ENCODE measurements around the gene ARHGEF40.

The ARHGEF40 gene

DNA sequence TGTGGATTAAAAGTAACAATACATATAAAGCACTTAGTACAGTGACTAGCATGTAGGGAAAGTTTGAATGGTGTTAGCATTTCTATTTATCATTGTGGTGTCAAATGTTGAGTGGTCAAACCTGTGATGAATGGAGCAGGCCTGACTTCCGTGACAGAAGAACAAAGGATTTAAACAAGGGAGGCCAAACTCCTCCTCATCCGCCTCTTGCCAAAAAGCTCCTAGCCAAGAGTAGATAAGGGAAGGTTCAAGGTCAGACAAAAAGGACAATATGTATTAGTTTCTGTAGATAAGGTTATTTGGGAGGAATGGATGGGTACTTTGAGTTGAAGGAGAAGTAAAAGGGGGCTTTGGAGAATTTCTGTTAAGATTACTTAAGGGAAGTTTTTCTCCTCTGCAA lies 21.5 kb upstream of the ARHGEF40 start:
- no peak overlapping the region for H3K4me3 ChIP-seq (ENCODE audit: low read depth, low read length)
- TF ChIP-seq, protein P1, sequence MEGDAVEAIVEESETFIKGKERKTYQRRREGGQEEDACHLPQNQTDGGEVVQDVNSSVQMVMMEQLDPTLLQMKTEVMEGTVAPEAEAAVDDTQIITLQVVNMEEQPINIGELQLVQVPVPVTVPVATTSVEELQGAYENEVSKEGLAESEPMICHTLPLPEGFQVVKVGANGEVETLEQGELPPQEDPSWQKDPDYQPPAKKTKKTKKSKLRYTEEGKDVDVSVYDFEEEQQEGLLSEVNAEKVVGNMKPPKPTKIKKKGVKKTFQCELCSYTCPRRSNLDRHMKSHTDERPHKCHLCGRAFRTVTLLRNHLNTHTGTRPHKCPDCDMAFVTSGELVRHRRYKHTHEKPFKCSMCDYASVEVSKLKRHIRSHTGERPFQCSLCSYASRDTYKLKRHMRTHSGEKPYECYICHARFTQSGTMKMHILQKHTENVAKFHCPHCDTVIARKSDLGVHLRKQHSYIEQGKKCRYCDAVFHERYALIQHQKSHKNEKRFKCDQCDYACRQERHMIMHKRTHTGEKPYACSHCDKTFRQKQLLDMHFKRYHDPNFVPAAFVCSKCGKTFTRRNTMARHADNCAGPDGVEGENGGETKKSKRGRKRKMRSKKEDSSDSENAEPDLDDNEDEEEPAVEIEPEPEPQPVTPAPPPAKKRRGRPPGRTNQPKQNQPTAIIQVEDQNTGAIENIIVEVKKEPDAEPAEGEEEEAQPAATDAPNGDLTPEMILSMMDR (IDR thresholded peaks at IDR 0.05; ENCODE audit: low read depth, low read length): no peak

DNA sequence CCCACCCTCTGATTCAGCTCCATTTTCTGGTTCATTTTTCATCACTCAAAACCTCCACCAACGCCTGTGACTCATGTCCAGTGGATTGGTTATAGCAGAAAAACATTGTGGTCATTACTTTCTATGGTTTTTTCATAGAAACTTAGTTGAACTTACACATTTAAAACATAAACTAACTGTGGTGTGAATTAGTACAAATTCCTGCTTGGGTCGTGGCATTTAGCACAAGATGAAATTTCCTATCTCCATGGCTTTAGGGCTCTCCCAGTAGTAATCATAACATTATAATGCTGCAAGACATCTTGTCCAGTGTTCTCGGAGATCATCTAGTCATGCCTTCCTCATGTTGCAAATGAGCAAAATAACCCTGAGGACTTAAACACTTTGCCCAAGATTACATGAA lies 20.8 kb upstream of the ARHGEF40 start:
- TF ChIP-seq, protein P1 (IDR thresholded peaks at IDR 0.05; ENCODE audit: low read depth, low read length): no peak

DNA sequence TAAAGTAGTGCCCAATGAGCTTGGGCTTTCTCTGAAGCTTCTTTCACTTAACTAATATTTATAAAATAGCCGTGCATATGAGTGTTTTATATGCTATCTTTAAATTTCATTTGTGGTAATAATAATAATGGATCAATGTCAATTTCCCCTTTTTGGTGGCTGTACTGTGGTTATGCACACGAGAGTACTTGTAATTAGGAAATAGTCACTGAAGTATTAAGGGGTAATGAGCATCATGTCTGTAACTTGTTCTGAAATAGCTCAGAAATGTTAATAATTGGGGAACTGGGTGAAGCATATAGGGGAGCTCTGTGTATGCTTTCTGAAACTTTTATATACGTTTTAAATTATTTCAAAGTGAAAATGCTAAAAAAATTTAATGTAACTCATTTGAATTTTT lies 19.5 kb upstream of the ARHGEF40 start:
- no peak overlapping the region for H3K4me3 ChIP-seq (ENCODE audit: low read depth, low read length)
- TF ChIP-seq, protein P1 (IDR thresholded peaks at IDR 0.05; ENCODE audit: low read depth, low read length): no peak

More for the DNA sequence above, 20.8 kb upstream of the ARHGEF40 start:
- H3K4me3 ChIP-seq (ENCODE audit: low read depth, low read length): no peak overlapping the region

DNA sequence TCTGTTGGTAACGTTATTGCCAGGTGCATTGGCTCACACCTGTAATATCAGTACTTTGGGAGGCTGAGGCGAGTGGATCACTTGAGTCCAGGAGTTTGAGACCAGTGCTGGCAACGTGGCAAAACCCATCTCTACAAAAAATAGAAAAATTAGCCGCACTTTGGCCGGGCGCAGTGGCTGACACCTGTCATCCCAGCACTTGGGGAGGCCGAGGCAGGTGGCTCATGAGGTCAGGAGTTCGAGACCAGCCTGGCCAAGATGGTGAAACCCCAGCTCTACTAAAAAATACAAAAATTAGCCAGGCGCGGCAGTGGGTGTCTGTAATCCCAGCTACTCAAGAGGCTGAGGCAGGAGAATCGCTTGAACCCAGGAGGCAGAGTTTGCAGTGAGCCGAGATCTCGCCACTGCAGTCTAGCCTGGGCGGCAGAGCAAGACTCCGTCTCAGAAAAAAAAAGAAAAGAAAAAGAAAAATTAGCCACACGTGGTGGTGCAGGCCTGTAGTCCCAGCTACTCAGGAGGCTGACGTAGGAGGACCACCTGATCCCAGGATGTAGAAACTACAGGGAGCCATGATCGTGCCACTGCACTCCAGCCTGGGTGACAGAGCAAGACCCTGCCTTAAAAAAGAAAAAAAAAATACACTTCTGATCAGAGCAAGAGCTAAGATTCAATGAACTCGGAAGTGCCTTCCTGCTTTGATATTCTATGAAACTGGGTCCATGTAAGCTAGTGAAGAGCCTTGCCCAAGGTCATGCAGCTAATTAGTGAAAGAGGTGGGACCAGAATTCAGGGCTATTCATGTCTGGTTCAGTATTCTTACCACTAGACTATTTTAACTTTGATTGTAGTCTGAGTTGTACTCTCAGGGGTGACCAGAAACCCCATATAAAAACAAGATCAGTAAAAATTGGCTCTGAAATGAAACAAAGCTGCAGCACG lies 16.7 kb upstream of the ARHGEF40 start:
- H3K4me3 ChIP-seq (ENCODE audit: low read depth, low read length): no peak overlapping the region
- TF ChIP-seq, protein P1 (IDR thresholded peaks at IDR 0.05; ENCODE audit: low read depth, low read length): no peak

DNA sequence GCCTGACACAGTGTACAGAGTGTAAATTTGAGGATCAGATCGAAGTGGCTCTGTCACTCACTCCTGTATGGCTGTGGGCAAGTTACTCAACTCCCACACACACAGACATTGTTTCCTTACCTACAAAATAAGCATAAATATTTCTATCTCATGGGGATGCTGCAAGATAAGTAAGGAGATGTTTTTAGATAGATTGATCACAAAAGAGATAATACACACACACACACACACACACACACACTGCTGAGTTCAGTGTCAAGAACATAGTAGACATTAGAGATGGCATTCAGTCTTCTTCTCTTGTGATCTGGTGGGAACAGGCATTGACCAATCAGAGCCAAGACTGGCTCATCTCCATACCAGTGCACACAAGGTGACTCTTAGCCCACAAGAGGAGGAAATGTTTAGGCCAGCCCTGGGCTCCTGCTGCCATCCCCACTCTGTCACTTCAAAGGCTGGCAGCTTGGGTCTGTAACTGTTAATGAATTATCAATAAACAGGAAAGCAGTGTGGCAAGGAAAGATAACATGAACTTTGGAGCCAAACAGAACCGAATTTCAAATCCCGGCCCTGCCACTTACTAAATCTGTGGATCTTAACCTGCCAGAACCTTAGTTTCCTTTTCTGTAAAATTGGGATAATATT lies 15.9 kb upstream of the ARHGEF40 start:
- H3K4me3 ChIP-seq (ENCODE audit: low read depth, low read length): no peak overlapping the region
- TF ChIP-seq, protein P1 (IDR thresholded peaks at IDR 0.05; ENCODE audit: low read depth, low read length): no peak

DNA sequence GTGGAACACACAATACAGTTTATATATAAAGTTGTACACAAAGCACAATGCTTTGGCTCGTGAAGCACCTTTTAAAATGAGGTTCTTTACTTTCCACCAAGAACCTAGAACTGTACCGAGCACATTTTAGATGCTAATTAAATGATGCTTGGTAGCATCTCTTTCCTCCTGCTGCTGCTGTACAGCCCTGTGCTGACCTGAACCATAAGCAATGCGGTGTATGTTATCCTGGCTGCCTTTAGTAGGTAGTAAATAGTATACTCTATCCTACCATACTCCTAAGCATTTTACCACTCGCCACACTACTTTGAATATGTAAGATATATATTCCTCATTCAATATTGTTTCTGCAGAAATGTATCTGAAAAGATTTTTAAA lies 15.3 kb upstream of the ARHGEF40 start:
- TF ChIP-seq, protein P1 (IDR thresholded peaks at IDR 0.05; ENCODE audit: low read depth, low read length): no peak
- H3K4me3 ChIP-seq (ENCODE audit: low read depth, low read length): no peak overlapping the region
